Vagina (tissue), 2 donors: ENCODE results near the gene MS4A4E.

Source experiments
- POLR2A ChIP-seq, 2 donors: fragments of 450-650 bp; IDR thresholded peaks; one replicate each; pipeline ENCODE4 v1.6.1; 2017; ENCODE audit warnings: antibody characterized with exemption in 2 of 2, mild to moderate bottlenecking in 2 of 2, moderate library complexity in 2 of 2
- TF ChIP-seq, protein P1 (sequence below), 3 experiments: fragments of 450-650 bp in 2 of 3; fragments of 200-600 bp in 1 of 3; sonication (generic) in 1 of 3; IDR thresholded peaks; one replicate each; pipeline ENCODE4 v1.5.1; 2017 to 2019; ENCODE audit warnings: antibody characterized with exemption in 3 of 3, mild to moderate bottlenecking in 2 of 3, moderate library complexity in 2 of 3

DNA sequence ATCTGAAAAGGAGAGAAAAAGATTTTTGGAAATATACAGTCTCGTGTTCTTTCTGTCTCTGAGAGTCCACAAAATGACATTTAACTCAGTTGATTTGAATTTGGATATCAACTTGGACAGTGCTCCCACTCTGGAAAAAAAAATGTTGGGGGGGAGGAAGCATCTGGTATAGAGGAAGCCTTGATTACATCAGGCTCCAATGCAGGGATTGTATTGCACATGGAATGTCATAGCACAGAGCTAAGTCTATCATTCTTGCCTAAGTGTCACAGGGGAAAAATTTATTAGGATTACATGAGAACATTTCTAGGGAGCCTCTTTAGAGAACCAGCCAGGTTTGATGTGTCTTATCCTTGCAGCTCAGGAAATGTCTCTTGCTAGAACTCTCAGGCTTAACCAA is 83.1 kb downstream of the MS4A4E start:
- TF ChIP-seq, protein P1, sequence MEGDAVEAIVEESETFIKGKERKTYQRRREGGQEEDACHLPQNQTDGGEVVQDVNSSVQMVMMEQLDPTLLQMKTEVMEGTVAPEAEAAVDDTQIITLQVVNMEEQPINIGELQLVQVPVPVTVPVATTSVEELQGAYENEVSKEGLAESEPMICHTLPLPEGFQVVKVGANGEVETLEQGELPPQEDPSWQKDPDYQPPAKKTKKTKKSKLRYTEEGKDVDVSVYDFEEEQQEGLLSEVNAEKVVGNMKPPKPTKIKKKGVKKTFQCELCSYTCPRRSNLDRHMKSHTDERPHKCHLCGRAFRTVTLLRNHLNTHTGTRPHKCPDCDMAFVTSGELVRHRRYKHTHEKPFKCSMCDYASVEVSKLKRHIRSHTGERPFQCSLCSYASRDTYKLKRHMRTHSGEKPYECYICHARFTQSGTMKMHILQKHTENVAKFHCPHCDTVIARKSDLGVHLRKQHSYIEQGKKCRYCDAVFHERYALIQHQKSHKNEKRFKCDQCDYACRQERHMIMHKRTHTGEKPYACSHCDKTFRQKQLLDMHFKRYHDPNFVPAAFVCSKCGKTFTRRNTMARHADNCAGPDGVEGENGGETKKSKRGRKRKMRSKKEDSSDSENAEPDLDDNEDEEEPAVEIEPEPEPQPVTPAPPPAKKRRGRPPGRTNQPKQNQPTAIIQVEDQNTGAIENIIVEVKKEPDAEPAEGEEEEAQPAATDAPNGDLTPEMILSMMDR (IDR thresholded peaks at IDR 0.05): no peak
- no peak for TF ChIP-seq POLR2A (IDR thresholded peaks at IDR 0.05)
